Articular chondrocyte of knee joint (primary cell): Measurements from ENCODE around the gene SSX1. TPM values are rescaled to one million over a fixed set of nuclear protein-coding genes. Genes with fewer than 3 reads are reported as not detected.

Experiments used
- small RNA-seq: library from RNA; depleted of rRNA; stranded (forward); fragments of <200 nt; gene quantifications from one replicate; pipeline ENCODE3, GENCODE V24; 2012
- total RNA-seq: library from RNA; depleted of rRNA; stranded (reverse); fragments of >200 nt; gene quantifications from 2 replicates; pipeline ENCODE4 v1.2.3, GENCODE V29; 2012

SSX1 gene, protein sequence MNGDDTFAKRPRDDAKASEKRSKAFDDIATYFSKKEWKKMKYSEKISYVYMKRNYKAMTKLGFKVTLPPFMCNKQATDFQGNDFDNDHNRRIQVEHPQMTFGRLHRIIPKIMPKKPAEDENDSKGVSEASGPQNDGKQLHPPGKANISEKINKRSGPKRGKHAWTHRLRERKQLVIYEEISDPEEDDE
- not detected in 2 replicates for total RNA-seq

DNA sequence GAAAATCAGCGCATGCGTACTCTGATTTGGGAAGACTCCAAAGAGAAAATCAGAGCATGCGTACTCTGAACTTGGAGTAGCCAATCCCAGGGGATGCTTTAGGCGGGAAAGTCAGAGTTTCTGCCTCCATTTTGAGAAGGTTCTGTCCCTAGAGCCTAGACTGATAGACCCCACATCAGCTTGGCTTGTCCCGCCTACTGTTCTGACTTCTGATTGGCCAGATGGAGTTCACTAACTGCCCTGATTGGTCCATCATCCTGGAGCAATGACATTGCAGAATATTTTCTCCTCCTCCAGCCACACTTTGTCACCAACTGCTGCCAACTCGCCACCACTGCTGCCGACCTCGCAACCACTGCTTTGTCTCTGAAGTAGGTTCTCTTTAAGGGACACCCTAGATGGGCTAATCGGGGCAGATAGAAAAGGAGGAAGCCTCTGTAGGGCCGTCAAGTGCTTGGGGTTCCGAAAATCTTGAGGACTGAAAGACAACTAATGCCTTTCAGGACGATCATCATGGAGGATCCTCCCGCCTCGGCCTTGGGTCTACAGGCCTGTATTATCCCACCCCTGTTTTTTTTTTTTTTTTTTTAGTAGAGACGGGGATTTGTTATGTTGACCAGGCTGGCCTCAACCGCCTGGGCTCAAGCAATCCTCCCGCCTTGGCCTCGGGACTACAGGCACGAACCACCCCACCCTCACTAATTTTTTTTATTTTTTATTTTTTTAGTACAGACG, at the start of gene SSX1:
SSX1 (plus strand) TSS at position 331 of the 735 bp plus-strand sequence. CDS start 1,850 bp downstream, outside the sequence.

Small RNA genes within 50 kb of the gene (small RNA-seq; reads per million reads assigned to genes)
- not detected for gene AC245047.3
- not detected for gene AC245047.4
- gene RNA5SP503, result not detected

Other genes starting within 250 kb of the SSX1 start
- not detected in 2 replicates for gene SPACA5, start 248.4 kb upstream of the SSX1 start, total RNA-seq
- gene ZNF630, start 183.8 kb upstream of the SSX1 start, total RNA-seq, result 2.0 and 2.3 TPM in 2 replicates
- gene SPACA5B, start 124.8 kb upstream of the SSX1 start, total RNA-seq, result not detected in 2 replicates
- gene SSX5, start 58.6 kb upstream of the SSX1 start, total RNA-seq, result not detected in 2 replicates
- gene SSX3, start 101.3 kb downstream of the SSX1 start, total RNA-seq, result not detected in 2 replicates
- not detected in 2 replicates for gene SSX4, start 128.1 kb downstream of the SSX1 start, total RNA-seq
- gene SSX4B, start 156.6 kb downstream of the SSX1 start, total RNA-seq, result not detected in 2 replicates
- gene SLC38A5, start 214.9 kb downstream of the SSX1 start, total RNA-seq, result 21.3 and 26.4 TPM in 2 replicates
- 38.6 and 38.9 TPM in 2 replicates for gene FTSJ1, start 220.8 kb downstream of the SSX1 start, total RNA-seq